ENCODE results near the gene C14orf132.

GRCh38 chr14:96088074-96088473, 48.9 kb downstream of the C14orf132 start:
- TF ChIP-seq CTCF (IDR thresholded peaks at IDR 0.05) (no peak), POLR2A (IDR thresholded peaks at IDR 0.05) (no peak), POLR2AphosphoS5 (IDR thresholded peaks at IDR 0.05) (no peak)
